Measurements from ENCODE around the gene ARPC4. TPM values are rescaled to one million over a fixed set of nuclear protein-coding genes. Genes with fewer than 3 reads are reported as not detected.
"Not testable (repeated sequence)": the region's sequence is repeated elsewhere in the genome, so short reads cannot be mapped to it uniquely, and the experiment has no call there.

The ARPC4 gene
- total RNA-seq, 1 donor from 2014 or later: 166 TPM

DNA sequence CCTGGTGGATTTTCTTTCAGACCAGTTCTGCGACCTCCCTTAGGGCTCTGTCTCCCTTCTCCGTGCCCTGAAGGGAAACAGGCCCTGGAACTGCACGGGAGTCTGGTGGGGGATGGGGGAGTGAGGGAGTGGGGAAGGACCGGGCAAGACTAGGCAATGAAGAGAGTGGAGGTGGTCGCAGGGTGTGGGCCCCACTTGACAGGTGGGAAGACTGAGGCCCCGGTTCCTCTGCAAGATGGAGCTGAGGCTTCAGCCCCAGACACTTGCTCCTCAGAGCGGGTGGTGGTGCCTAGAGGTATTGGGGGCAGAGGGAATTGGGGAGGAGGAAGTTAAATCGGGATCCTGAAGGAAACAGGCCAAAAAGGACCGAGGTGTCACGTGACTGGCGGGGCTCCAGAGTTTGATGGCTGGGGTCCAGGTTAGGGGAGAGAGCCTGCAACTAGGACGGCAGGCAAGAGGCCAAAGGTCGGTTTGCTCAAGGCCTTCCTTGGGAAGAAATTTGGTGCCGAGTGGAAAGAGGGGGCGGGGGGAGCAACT lies 22.5 kb upstream of the ARPC4 start:
- peak; percentile 92 for DNase-seq (ENCODE audit: low spot score)

DNA sequence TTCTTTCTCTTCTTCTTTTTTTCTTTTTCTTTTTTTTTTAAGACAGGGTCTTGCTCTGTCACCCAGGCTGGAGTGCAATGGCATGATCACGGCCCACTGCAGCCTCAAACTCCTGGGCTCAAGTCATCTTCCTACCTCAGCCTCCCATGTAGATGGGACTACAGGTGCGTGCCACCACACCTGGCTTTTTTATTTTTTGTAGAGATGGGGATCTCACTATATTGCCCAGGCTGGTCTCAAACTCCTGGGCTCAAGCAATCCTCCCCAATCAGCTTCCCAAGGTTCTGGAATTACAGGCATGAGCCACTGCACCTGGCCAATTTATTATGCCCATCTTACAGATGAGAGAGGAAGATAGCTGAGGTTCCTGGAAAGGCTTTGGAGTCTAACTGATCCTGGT lies 21.9 kb upstream of the ARPC4 start:
- not testable (repeated sequence) for DNase-seq (ENCODE audit: low spot score)

DNA sequence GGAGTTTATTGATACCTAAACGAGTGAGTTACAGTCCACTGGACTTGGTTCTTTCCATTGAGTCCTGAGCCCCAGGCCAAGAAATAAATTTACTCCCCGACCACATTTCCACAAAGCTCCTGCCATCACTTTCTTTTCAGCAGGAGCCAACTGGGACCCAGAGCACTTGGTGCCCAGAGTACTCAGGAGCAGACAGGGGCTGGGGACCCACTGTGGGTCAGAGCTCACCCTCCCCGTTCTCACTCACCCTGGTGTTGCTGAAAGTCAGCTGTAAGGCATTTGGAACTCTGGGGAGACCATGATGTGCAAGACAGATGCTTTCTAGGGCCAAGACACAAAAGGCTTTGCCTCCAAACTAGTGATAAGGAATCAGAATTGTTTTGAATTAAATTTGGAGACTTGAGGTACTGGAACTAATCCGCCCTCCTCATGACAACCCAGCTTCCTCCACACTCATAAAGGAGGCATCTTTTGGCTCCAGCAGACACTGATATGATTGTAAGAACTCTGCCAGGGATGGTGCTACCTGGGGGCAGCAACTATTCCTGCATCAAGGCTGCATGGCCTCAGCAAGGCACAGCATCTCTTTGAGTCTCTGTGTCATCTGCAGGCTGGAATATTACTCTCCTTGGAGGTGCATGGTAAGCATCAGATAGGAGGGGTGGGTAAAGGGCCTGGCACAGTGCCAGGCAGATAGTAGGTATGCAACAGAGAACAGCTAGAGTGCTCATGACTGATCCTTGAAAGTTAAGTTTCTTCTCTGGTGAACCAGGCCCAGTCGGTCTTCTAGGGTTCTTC lies 15.8 kb upstream of the ARPC4 start:
- no peak for DNase-seq (ENCODE audit: low spot score)

DNA sequence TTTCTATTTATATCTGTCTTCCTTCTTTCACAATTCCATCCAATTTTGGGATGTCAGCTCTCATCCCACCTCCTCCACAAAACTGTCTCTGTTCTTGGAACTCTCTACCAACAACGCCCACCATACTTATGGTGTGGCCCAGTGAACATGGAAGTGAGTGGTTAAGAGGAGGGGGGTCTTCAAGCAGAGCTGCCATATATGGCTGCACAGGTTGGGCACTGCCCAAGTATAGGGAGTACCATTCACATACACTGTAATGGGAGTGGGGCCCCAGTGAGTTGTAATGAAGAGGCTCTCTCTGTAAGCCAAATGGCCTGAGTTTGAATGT lies 15.2 kb upstream of the ARPC4 start:
- DNase-seq (ENCODE audit: low spot score): no peak

DNA sequence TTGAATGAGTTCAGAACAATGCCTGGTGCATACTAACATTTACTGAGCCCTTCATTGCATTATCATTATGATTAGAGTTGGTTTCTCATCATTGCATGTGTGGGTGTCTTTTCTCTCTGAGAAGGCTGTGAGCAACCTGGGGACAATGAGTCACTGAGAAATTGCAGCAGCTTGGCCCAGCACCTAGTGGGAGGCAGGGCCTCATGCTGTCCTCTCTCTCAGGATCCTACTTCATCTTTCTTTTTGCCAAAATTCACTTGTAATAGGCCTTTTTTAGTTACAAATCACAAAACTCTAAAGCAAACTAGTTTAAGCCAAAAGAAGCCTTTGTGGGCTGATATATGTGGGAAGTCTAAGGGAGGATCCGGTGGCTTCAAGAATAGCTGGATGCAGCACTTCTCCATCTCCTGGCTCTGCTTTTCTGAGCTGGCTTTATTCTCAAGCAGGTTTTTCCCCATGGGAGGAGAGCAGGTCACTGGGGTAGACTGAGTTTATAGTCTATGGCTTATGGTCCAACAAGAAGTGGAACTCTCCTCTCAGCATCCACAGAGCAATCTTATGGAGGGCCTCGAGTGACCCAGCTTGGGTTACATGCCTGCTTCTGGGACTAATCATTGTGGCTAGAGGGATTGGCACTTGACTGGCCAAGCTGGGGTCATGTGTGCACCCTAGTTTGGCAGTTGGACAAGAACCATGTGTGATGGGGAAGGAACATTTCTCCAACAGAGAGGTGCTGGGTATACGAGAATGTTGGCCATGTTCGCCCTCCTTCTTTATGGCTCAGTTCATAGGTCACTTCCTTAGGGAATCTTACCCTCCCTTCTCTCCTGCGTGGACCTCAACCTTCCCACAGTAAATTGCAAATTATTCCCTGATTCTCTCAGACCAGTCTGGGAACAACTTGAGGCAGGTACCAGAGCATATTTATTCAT lies 14.5 kb upstream of the ARPC4 start:
- DNase-seq (ENCODE audit: low spot score): no peak

DNA sequence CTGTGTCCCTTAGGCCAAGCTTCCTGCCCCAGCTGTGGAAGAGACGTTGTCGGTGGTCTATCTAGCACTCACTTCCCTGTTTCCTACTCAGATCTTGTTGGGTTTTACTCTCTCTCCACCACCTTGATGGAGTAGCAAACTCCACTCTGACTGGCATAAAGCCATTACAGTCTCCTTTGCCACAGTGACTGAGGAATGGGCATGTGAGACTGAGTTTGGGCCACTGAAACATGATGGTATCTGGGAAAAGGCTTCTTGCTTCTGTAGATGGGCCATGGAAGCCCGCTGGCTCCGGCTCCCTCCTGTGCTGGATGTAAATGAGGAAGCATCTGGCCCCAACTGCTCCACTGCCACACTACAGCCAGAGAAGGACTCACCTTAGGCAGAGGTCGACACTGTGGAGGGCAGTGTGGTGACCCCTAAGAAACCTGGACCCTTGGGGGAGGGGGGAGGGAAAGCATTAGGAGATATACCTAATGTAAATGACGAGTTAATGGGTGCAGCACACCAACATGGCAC lies 13.7 kb upstream of the ARPC4 start:
- no peak for DNase-seq (ENCODE audit: low spot score)

DNA sequence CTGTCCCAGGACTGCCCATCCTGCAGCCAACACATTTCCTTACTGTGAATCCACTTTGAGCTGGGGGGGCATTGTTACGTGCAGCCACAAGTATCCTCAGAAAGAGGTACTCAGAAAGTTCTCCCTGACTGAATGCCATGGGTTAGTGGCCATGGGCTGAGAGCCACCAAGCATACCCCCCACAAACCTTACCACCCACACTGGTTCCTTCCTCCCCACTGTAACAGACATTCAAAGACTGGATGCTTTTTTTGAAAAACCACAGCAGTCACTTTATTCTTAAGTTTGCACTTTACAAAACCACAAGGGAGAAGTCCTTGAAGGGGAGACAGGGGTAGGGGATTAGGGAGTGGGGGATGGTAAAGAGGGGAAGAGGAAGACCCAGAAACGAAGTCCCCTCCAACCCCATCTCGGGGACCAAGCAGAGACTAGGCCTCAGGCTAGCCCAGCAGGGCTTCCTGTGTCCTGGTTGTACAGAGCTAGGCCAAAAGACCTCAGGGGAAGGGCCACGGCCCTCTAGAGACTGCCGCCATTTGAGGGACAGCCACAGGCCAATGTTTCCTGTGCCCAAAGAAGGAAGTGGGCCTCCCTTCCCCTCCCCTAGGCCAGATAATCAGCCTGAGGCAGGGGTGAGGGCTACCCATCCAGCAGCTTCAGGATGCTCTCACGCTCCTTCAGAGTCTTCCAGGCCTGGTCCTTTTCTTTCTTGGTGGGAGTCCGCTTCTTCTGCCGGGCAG lies 13.0 kb upstream of the ARPC4 start:
- DNase-seq (ENCODE audit: low spot score): no peak

DNA sequence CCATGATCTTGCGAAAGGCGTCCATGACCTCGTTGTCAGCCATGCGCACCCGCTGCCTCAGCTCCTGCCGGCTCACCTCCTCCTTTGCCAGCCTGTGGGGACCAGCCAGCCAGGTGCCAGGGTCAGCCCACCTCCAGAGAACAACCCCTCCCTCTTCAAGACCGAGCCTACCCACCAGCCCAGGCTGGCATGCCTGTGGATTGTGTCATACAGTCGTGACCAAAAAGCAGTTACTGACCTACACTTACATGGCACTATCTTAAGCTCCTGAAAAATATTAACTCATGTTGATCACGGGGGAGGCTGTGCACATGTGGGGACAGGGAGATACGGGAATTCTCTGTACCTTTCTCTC lies 12.4 kb upstream of the ARPC4 start:
- no peak for DNase-seq (ENCODE audit: low spot score)

DNA sequence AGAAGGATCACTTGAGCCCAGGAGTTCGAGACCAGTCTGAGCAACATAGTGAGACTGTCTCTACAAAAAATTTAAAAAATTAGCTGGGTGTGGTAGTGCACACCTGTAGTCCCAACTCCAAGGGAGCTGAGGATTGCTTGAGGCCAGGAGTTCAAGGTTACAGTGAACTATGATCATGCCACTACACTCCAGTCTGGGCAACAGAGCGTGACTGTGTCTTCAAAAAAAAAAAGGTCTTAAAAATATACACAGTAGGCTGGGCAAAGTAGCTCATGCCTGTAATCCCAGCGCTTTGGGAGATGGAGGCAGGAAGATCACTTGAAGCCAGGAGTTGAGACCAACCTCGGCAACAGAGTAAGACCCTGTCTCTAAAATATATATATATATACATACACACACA lies 12.0 kb upstream of the ARPC4 start:
- no peak for DNase-seq (ENCODE audit: low spot score)

DNA sequence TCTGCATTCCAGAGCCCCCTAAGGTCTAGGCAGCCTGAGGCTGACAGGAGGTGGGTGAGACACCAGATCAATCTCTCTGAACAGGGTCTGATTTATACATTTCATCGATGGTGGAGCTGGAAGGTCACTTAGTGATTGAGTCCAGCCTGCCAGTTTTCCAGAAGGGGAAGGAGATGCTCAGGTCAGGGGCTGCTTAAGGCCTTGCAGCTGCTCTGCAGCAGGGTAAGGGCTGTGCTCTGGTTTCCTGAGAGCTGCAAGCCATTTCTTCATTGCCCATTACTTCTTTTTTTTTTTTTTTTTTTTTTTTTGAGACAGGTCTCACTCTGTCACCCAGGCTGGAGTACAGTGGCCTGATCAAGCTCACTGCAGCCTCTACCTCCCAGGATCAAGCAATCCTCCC lies 11.3 kb upstream of the ARPC4 start:
- DNase-seq (ENCODE audit: low spot score): no peak

DNA sequence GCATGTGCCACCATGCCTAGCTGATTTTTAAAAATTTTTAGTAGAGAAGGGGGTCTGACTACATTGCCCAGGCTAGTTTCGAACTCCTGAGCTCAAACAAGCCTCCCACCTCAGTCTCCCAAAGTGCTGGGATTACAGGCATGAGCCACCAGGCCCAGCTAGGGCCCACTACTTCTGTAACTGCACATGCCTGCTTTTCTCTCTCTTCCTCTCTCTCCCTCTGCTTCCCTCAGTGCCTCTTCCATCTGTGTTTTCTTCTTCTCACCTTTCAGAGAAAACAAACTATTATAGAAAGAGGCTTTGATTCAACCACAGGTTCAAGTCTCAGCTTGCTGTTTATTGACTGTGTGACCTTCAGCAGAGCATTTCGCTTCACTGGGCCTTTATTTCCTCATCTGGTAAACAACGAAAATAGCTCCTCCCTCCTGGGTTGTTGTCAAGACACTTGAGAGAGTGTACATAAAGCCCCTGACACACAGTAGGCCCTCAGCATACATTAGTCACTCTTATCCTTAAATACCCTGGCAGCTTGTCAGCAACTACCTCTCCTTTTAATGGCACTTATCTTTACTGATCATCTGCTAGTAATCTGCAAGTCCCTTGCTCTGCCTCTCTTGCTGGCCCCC lies 10.8 kb upstream of the ARPC4 start:
- DNase-seq (ENCODE audit: low spot score): no peak

DNA sequence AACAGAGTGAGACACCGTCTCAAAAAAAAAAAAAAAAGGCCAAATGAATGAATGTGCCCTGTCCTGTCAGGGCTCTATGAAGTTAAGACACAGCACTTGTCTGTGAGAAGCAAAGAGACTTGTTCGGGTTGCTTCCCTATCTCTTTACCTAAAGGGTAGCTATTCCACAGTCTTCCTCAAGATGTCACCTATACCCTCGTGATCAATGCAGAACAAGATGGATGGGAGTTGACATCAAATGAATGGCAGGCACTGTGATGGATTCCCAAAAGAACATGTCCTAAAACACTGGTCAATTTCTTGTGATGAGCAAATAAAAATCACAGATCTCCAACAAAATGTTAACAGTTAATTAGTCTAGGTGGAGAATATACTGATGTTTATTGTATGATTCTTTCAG lies 10.1 kb upstream of the ARPC4 start:
- DNase-seq (ENCODE audit: low spot score): no peak

DNA sequence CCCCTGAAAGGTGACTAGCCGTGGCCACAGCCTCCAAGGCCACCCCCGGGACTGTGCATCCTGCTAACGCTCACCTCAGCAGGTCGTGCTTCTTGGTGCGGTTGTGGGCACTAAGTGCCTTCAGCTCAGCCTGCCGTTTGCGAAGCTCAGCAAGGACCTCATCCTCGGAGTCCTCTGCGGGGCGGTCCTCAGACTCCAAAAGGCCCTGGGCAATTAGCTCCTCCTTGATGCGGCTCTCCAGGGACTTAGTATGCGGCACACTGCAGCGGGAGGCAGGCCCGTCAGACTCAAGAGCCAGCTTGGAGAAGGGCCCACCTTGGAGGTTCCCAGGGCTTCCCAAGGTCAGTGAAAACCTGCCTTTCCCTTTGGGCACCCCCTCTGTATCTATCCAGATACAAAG lies 8.9 kb upstream of the ARPC4 start:
- DNase-seq (ENCODE audit: low spot score): no peak

DNA sequence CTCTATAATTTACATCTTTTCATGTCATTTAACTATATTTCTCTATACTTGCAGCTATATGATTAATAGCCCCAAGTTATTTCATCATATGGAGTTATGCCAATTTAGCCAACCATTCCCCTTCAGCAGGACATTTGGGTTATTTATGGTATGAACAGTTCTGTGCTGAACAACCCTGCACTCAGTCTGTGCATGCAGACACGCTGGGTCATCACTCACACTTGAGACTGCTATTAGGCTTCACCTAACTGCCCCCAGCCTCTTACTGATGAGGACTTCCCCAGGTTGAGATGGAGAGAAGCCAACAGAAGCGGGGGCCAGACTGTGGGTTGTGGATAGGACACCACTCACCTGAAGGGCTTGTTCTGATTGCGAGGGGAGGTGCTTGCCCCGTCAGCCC lies 7.9 kb upstream of the ARPC4 start:
- DNase-seq (ENCODE audit: low spot score): no peak

DNA sequence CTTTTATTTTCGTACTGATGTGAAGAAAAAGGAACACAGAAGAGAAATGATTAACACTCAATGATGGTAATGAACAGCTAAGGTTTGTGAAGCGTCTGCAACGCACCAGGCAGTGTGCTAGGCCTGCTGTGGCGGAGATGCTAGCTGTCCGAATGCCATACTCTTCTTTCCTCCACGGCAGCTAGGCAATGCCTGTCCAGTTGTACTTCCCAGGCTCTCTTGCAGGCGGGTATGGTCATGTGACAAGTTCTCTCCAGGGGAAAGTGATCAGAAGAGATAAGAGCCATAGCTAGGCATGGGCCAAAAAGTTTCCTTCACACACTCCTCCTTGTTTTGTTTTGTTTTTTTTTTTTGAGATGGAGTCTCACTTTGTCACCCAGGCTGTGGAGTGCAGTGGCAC lies 7.3 kb upstream of the ARPC4 start:
- no peak for DNase-seq (ENCODE audit: low spot score)

DNA sequence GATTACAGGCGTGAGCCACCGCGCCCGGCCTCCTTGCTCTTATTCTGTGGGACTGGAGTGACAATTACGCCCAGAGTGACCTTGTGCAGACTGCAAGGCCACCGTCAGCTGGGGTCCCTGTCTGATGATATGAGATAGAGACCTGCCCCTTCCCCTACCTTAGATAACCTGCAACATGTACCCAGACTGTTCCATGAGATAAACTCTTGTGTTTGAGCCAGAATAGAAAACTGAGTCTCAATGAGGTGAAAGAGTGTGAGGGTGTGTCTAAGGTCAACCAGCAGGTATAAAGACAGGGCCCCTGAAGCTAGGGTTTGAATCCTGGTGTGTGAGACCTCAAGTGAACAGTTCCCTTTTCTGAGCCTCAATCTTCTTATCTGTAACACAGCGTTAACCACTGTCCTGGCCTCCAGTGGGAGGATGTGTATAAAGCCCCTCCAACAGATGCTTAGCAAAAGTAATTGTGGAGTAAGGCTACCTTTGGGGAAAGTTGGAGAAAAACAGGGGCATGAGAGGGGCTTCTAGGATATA lies 6.6 kb upstream of the ARPC4 start:
- DNase-seq (ENCODE audit: low spot score): no peak

DNA sequence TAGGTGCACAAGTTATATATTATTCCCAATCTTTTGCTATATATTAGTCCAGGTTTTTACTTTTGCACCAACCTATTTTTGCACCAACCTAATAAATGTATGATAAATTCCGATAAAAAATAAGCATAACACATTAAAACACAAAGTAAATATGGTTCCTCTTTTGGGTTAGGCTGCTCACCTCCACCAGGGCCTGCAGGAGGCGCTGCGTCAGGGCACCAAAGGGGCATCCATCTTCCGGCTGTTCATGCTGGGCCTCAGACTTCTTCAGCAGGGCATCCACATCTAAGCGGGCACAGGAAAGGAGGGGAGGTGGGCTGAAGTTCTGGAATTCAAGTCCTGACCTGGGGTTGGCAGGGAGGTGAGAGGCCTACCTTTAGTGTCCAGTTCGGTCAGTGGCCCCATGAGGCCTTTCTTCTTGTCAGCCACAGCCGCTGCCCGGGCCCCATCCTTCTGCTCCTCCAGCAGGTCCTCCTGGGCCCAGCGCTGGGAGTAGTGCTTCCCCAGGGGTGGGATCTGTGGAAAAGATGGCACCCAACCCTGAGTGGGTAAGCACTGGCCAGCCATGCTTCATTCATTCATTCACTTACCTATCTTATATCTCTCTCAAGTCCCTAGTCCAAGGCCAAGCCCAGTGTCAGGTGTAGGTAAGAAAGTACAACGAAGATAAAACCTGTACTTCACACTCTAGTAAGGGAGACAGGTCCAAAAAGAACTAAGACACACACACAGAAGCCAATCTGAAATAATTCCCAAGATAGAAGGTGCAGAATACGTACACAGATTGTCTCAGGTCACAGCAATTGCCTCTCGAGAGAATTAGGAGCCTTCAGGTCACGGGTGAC lies 5.8 kb upstream of the ARPC4 start:
- no peak for DNase-seq (ENCODE audit: low spot score)

DNA sequence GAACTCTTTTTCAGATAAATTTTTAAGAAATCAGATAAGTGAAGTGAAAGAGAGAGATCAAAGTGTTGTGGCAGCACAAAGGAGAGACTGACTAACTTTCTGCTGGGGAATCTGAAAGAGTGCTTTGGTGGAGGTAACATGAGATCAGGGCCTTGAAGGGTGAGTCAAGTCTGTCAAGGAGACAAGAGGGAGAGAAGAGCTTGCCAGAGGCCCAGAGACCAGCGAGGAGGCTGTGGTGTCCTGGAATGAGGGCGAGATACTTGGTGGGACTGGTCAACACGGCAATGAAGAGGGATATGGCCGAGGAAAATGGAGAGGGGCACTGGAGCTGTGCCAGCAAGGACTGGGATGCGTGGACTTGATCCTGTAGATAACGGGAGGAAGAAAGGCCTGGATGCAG lies 5.2 kb upstream of the ARPC4 start:
- no peak for DNase-seq (ENCODE audit: low spot score)

DNA sequence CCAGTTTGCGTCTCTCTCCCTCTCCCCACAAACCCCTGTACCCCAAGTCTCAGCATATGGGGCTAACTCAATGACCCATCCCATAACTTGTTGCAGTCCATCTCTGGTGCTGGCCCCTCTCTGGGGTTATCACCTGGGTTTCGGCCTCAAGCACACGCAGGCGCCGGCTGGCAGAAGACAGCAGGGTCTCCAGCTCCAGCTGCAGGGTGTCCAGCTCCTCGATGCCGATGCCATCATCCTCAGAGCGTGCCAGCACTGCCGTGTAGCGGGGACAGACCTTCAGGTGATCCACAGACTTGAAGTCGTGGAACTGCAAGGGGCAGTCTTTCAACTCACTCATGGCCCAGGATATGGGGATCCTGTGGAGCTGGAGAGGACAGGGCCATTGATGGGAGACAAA lies 1.8 kb upstream of the ARPC4 start:
- DNase-seq (ENCODE audit: low spot score): no peak

DNA sequence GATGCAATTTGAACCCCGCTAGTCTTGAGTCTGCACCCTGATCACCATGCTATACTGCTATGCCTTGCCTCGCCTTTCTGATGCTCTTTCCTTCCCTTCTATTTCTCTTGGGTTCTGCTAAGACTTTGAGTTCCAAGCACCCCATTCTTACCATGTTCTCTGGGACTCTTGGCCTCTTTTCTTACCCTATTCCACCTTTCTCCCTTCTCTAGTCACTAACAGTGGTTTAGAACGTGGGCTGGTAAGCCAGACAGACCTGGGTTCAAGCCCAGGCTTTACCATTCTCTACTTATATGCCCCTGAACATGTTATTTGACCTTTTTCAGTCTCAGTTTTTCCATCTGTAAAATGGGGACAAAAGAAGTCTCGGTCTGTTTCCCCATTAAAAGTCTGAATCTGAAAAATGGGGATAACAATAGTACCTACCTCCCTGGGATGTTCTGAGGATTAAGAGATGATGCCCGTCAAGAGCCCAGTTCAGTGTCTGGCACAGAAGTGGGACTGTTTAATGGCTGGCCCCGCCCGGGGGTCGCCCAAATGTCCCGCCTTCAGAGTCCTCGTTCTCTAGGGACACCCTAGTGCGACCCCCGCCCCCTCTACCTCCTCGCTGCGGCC lies 985 bp upstream of the ARPC4 start:
- DNase-seq (ENCODE audit: low spot score): no peak
